Osteocyte (in vitro differentiated cells): ENCODE measurements around the gene KRT86. TPM values are rescaled to one million over a fixed set of nuclear protein-coding genes. Genes with fewer than 3 reads are reported as not detected.

Experiments
- DNase-seq: peaks from one replicate; pipeline ENCODE4 v3.0.0; 2021; ENCODE audit warnings: mixed read lengths; ENCODE audit not compliant: unreplicated experiment; ENCODE audit errors: extremely low spot score
- H3K27ac Mint-ChIP-seq: one replicate; pipeline ENCODE4 v1.8.0; 2021; ENCODE audit warnings: mild to moderate bottlenecking, mixed read lengths; ENCODE audit not compliant: unreplicated experiment
- H3K27me3 Mint-ChIP-seq: one replicate; pipeline ENCODE4 v1.8.0; 2021; ENCODE audit warnings: mixed read lengths; ENCODE audit not compliant: unreplicated experiment
- H3K36me3 Mint-ChIP-seq: one replicate; pipeline ENCODE4 v1.8.0; 2021; ENCODE audit warnings: mixed read lengths; ENCODE audit not compliant: unreplicated experiment
- H3K4me1 Mint-ChIP-seq: one replicate; pipeline ENCODE4 v1.8.0; 2021; ENCODE audit warnings: mixed read lengths; ENCODE audit not compliant: unreplicated experiment
- H3K4me3 Mint-ChIP-seq: one replicate; pipeline ENCODE4 v1.8.0; 2021; ENCODE audit warnings: mild to moderate bottlenecking, moderate library complexity, mixed read lengths; ENCODE audit not compliant: unreplicated experiment
- H3K9me3 Mint-ChIP-seq: one replicate; pipeline ENCODE4 v1.8.0; 2021; ENCODE audit warnings: mixed read lengths; ENCODE audit not compliant: unreplicated experiment
- total RNA-seq: library from RNA; stranded (reverse); gene quantifications from 2 replicates; pipeline ENCODE4 v1.2.1, GENCODE V29; 2021
- TF ChIP-seq, protein P1 (sequence below): fragments of 200-600 bp; sonication (generic); IDR thresholded peaks from 2 replicates; pipeline ENCODE4 v1.5.0; 2021; ENCODE audit warnings: antibody characterized with exemption, mild to moderate bottlenecking, moderate library complexity

The KRT86 gene
- total RNA-seq, 1 donor from 2014 or later, result 0.24 TPM

DNA sequence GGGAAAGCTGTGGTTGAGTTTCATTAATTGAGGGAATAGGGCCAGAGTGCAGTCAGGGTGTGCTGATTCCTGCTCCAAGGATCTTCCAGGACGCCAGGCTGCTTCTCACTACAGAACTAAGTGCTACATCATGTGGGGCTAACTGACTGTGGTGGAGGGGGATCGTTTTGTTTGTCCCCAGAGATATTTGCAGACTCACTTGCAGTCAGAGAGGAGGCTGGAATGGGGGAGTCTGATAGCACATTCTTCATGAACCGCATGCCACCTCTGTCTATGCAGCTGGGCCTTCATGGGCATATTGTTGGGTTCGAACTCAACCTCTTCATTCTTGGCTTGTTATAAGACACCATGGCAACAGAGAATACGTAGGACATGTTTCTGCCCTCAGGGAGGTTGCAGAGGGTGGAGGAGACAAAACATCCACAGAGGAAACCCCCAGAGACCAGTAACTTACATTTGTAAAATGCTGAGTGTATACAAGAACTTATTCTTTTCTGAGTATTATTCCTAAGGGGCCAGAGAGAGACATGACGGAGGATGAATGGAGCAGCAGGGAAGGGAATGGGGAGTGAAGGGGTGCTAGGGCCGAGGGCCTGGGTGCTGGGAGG lies 28.4 kb upstream of the KRT86 start:
- Mint-ChIP-seq H3K9me3 (no peaks in the 10 kb centered on the region), H3K4me3 (no peak overlapping the region), H3K4me1 (peaks cover 72% of the 10 kb centered on the region), H3K36me3 (no peaks in the 10 kb centered on the region), H3K27ac (peak overlapping the region; percentile 91), H3K27me3 (no peaks in the 10 kb centered on the region)
- no peak for DNase-seq
- TF ChIP-seq, protein P1, sequence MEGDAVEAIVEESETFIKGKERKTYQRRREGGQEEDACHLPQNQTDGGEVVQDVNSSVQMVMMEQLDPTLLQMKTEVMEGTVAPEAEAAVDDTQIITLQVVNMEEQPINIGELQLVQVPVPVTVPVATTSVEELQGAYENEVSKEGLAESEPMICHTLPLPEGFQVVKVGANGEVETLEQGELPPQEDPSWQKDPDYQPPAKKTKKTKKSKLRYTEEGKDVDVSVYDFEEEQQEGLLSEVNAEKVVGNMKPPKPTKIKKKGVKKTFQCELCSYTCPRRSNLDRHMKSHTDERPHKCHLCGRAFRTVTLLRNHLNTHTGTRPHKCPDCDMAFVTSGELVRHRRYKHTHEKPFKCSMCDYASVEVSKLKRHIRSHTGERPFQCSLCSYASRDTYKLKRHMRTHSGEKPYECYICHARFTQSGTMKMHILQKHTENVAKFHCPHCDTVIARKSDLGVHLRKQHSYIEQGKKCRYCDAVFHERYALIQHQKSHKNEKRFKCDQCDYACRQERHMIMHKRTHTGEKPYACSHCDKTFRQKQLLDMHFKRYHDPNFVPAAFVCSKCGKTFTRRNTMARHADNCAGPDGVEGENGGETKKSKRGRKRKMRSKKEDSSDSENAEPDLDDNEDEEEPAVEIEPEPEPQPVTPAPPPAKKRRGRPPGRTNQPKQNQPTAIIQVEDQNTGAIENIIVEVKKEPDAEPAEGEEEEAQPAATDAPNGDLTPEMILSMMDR, result no peak

DNA sequence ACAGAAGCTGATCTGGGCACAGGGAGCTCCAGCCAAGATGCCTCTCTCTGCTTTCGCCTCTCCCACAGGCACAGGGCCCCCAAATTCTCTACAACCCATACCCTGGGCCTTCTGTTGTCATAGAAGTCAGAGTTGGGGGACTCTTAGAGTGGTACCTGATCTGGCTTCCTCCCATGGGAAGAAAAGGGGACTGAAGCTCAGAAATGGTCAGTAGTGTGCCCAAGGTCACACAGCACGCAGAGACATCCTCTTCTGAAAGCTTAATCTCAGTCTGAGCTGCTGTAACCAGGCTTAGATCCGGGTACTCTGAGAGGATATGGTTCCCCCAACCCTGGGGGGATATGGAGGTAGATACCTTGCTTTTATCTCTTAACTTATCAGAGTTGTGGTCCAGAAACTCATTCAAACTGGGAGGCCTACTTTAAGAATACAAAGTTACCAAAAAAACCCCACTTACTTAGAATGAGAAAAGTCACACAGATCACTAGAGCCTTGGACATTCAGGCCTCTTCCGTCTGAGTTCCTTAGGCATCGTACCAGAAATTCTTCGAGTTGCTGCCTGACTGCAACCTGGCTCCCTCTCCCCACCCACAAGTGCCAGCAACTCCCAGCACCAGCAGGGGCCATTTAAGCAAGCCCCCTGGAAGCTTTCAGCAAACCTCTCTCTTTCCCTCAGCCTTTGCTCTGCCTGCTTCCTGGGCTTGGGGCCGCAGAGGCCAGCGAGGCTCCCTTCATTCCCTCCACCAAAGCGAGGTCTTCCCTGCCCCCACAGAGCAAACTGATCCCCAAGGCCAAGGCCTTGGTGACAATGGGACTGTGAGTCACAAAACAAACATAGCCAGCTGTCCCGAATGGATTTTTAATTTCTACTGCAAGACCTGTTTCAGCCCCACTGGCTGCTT lies 27.5 kb upstream of the KRT86 start:
- Mint-ChIP-seq H3K36me3 (no peaks in the 10 kb centered on the region), H3K27ac (peak overlapping the region; percentile 91), H3K4me1 (peaks cover 71% of the 10 kb centered on the region), H3K27me3 (no peaks in the 10 kb centered on the region), H3K4me3 (peak overlapping the region; percentile 4), H3K9me3 (no peaks in the 10 kb centered on the region)
- TF ChIP-seq, protein P1, result no peak
- DNase-seq, result no peak

DNA sequence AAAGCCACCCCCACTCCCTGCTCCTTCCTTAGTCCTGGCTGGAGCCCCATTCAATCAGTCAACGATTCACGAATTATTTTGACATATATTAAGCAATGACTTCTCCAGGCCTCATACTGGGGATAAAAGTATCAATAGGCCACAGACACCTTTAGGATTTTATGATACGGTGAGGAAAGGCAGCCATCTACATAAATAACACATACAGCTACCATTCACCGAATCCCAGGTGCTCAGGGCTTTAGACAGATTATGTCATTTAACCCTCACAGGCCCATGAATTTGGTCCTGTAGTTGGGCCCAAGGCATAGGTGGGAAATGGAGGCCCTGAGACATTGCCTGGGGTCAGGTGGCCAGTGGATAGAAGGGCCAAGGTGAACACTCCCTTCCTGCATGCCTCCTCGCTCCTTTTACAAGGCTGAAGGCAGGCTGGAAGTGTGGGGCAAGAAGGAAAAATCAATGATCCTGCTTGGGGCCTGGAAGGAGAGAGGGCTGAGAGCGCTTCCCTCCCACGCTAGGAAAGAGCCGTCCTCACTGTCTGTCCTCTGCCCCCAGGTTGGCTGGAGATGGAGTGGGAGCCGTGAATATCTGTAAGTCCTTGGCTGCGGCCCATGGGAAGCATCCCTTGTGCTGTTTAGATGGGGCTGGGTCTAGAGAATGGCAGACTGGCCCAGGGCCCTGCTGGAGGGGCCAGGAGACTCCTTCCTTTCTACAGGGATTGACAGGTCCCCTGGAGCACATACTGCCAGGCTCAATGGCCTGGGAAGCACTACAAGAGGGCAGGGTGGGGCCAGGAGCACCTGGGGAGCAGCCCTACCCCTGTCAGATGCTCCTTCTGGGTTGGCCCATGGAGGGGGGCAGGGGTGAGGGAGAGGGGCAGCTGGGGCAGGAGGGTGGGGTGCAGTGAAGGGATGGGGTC lies 26.6 kb upstream of the KRT86 start:
- Mint-ChIP-seq H3K4me3 (no peak overlapping the region), H3K4me1 (peaks cover 69% of the 10 kb centered on the region), H3K36me3 (no peaks in the 10 kb centered on the region), H3K27me3 (no peaks in the 10 kb centered on the region), H3K27ac (peak overlapping the region; percentile 91), H3K9me3 (no peaks in the 10 kb centered on the region)
- TF ChIP-seq, protein P1, result no peak
- no peak for DNase-seq

DNA sequence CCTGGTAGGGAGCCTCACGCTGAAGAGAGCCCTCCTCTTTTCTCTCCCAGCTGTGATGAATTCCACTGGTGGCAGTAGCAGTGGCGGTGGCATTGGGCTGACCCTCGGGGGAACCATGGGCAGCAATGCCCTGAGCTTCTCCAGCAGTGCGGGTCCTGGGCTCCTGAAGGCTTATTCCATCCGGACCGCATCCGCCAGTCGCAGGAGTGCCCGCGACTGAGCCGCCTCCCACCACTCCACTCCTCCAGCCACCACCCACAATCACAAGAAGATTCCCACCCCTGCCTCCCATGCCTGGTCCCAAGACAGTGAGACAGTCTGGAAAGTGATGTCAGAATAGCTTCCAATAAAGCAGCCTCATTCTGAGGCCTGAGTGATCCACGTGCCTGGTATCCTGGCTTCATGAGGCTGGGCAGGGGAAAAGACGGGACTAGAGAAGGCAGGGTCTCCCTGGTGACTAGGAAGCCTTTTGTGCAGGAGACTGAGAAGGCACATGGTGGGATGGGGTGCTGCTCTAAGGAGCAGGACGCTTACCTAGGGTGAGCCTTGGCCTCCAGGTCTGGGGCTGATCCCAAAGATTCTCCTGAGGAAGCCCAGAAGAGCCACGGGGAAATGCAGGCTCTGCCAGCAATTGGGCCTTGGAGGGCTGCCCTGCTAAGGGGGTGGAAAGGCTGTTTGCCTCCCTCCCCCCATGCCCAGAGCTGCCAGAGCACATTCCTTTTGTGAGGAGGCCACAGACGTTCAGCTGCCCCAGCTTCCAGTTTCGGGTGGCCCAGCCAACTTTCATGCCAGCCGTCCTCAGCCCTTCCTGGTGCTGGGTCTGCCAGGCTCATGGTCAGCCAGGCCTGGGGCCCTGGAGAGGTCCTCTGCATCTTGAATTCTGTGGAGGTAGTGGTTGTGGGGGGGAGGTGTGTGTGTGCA lies 25.6 kb upstream of the KRT86 start:
- H3K4me1 Mint-ChIP-seq, result peaks cover 60% of the 10 kb centered on the region
- no peak overlapping the region for H3K4me3 Mint-ChIP-seq
- no peaks in the 10 kb centered on the region for H3K27me3 Mint-ChIP-seq
- TF ChIP-seq, protein P1, result no peak
- no peaks in the 10 kb centered on the region for H3K36me3 Mint-ChIP-seq
- peak overlapping the region; percentile 59 for H3K27ac Mint-ChIP-seq
- H3K9me3 Mint-ChIP-seq, result no peaks in the 10 kb centered on the region
- DNase-seq, result no peak
